Transverse colon (tissue), 4 donors: ENCODE data around the gene NOP53. TPM values are rescaled to one million over a fixed set of nuclear protein-coding genes. Genes with fewer than 3 reads are reported as not detected.

Experiments
- DNase-seq: peaks from one replicate; pipeline ENCODE4 v3.0.0-alpha.2; 2019
- H3K27ac ChIP-seq, 4 donors: fragments of 200-600 bp; sonication (generic); 2 replicates each; pipeline ENCODE4 v1.5.1; 2016 to 2018; ENCODE audit warnings: inconsistent platforms in 4 of 4
- H3K27me3 ChIP-seq: fragments of 200-600 bp; sonication (generic); 2 replicates; pipeline ENCODE4 v1.5.1; 2017; ENCODE audit warnings: inconsistent platforms
- H3K36me3 ChIP-seq, 4 donors: fragments of 200-600 bp; sonication (generic); 2 replicates each; pipeline ENCODE4 v1.5.1; 2017 to 2019; ENCODE audit warnings: inconsistent platforms in 4 of 4
- H3K4me1 ChIP-seq, 4 donors: fragments of 200-600 bp; sonication (generic); 2 replicates each; pipeline ENCODE4 v1.5.1; 2017 to 2020; ENCODE audit warnings: inconsistent platforms in 4 of 4
- H3K4me3 ChIP-seq, 4 donors: fragments of 200-600 bp; sonication (generic); 1 replicate in 1 of 4; 2 replicates in 3 of 4; pipeline versions ENCODE4 v1.5.1 to v1.6.1; 2017 to 2019; ENCODE audit warnings: inconsistent platforms in 4 of 4
- H3K9me3 ChIP-seq, 2 donors: fragments of 200-600 bp; sonication (generic); 2 replicates each; pipeline ENCODE4 v1.5.1; 2017 to 2019; ENCODE audit warnings: inconsistent platforms in 2 of 2
- EP300 ChIP-seq: sonication (generic); formaldehyde crosslinking; IDR thresholded peaks from one replicate; pipeline ENCODE4 v1.6.1; 2017; ENCODE audit warnings: antibody characterized with exemption, low read depth
- POLR2A ChIP-seq: fragments of 450-650 bp; IDR thresholded peaks from one replicate; pipeline ENCODE4 v1.6.1; 2016; ENCODE audit warnings: antibody characterized with exemption, mild to moderate bottlenecking, moderate library complexity
- POLR2AphosphoS5 ChIP-seq, 3 donors: sonication (generic); formaldehyde crosslinking; IDR thresholded peaks; one replicate each; pipeline ENCODE4 v1.6.1; 2016; ENCODE audit warnings: antibody characterized with exemption in 3 of 3
- WGBS, 2 donors: methylation state at CpG; one replicate each; pipeline ENCODE4 v1.1.5; 2018; ENCODE audit warnings: low coverage in 1 of 2; 5-methylcytosine and 5-hydroxymethylcytosine counted together
- in situ Hi-C, 4 donors: fragments of 200-750 bp; cut with MboI; loops; one replicate each; pipeline versions ENCODE4 v1.15.0 to v1.15.1; 2017; ENCODE audit warnings: low sequenced_read_pairs in 3 of 4, low pct_ligation_motif_present in 1 of 4, low pct_unique_long_range_greater_than_20kb in 1 of 4
- intact Hi-C: fragments of 100-400 bp; cut with DNase I; formaldehyde crosslinking; loops from one replicate; pipeline ENCODE4 v1.15.1; 2023; ENCODE audit warnings: low total_unique reads
- total RNA-seq, 4 donors: library from RNA; depleted of rRNA; stranded (reverse); fragments of >200 nt; gene quantifications; one replicate each; pipeline ENCODE4 v1.1.0, GENCODE V29; 2016
- TF ChIP-seq, protein P1 (sequence below), 5 experiments: fragments of 200-600 bp in 3 of 5; fragments of 450-650 bp in 2 of 5; sonication (generic) in 3 of 5; IDR thresholded peaks; 1 replicate in 2 of 5; 2 replicates in 3 of 5; pipeline ENCODE4 v1.5.1; 2016 to 2017; ENCODE audit warnings: antibody characterized with exemption in 5 of 5, inconsistent platforms in 3 of 5, mild to moderate bottlenecking in 2 of 5, moderate library complexity in 1 of 5

The NOP53 gene
- total RNA-seq, 4 donors from 2014 or later = 239 to 490 (median 364) TPM

DNA sequence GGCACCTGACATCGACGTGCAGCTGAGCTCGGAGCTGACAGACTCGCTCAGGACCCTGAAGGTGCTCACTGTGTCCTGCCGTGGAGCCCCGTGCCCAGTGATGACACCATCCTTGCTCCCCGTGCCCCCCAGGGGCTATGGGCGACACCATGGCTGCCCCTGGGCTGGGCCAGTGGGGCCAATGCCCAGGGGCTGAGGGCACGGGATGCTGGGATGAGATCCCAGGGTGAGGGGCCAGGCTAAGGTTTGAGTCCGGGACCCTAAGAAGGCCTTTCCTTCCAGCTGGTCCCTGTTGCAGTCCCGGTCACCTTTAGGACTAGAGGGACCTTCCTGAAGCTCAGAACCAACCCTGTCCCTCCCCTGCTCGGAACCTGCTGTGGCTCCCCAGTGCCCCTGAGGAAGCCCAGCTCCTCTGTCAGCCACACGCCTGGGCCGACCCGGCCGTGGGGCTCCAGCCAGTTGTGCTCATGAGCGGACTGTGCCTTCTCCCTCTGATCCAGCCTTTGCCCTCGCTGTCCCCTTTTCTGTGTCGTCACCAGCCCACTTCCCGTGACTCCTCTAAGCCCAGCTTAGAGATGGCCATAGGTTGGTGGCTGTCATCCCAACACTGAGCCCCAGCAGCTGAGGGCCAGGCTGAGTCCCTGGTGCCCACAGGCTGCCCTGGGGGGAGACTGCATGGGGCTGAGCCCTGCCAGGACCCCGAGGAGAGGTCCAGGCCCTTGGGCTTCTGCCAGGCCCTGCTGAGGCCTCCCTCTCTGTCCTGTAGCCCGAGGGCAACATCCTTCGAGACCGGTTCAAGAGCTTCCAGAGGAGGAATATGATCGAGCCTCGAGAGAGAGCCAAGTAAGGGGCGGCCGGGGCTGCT is 10.6 kb downstream of the NOP53 start:
- no peaks in the 10 kb centered on the region for H3K27me3 ChIP-seq
- H3K4me1 ChIP-seq = peaks cover 0 to 22% (median 12%) of the 10 kb centered on the region in 4 donors
- intact Hi-C loops (no loop called here), in situ Hi-C loops (no loop called here)
- H3K36me3 ChIP-seq = peaks cover 0 to 49% (median 22%) of the 10 kb centered on the region in 4 donors
- 89 to 100% methylated on average over 1 to 27 of the region's 28 CpGs for whole genome bisulfite sequencing, 2 donors
- DNase-seq = no peak
- H3K9me3 ChIP-seq = no peaks in the 10 kb centered on the region
- TF ChIP-seq POLR2AphosphoS5 (IDR thresholded peaks at IDR 0.05) (no peak), EP300 (no peak), POLR2A (no peak)
- TF ChIP-seq, protein P1, sequence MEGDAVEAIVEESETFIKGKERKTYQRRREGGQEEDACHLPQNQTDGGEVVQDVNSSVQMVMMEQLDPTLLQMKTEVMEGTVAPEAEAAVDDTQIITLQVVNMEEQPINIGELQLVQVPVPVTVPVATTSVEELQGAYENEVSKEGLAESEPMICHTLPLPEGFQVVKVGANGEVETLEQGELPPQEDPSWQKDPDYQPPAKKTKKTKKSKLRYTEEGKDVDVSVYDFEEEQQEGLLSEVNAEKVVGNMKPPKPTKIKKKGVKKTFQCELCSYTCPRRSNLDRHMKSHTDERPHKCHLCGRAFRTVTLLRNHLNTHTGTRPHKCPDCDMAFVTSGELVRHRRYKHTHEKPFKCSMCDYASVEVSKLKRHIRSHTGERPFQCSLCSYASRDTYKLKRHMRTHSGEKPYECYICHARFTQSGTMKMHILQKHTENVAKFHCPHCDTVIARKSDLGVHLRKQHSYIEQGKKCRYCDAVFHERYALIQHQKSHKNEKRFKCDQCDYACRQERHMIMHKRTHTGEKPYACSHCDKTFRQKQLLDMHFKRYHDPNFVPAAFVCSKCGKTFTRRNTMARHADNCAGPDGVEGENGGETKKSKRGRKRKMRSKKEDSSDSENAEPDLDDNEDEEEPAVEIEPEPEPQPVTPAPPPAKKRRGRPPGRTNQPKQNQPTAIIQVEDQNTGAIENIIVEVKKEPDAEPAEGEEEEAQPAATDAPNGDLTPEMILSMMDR (IDR thresholded peaks at IDR 0.05) = no peak
- H3K4me3 ChIP-seq = no peak overlapping the region
- H3K27ac ChIP-seq = peak overlapping the region in 2 of 4 donors; percentile 75 to 82

- intact Hi-C loops (no loop called here), in situ Hi-C loops (no loop called here)
- Histone ChIP-seq H3K27me3 (no peaks in the 10 kb centered on the region), H3K27ac (peak overlapping the region in 3 of 4 donors; percentile 75 to 82 (median 78)), H3K4me1 (peaks cover 0 to 22% (median 12%) of the 10 kb centered on the region in 4 donors), H3K4me3 (no peak overlapping the region), H3K9me3 (no peaks in the 10 kb centered on the region), H3K36me3 (peaks cover 0 to 43% (median 19%) of the 10 kb centered on the region in 4 donors)
- no peak for DNase-seq
- TF ChIP-seq EP300 (no peak), POLR2A (no peak), POLR2AphosphoS5 (IDR thresholded peaks at IDR 0.05) (no peak)
- TF ChIP-seq, protein P1 (IDR thresholded peaks at IDR 0.05) = no peak
- 80 to 81% methylated on average over 1 to 12 of the region's 12 CpGs for WGBS, 2 donors
Measured at GRCh38 chr19:47756627-47756929, 11.2 kb downstream of the NOP53 start.

DNA sequence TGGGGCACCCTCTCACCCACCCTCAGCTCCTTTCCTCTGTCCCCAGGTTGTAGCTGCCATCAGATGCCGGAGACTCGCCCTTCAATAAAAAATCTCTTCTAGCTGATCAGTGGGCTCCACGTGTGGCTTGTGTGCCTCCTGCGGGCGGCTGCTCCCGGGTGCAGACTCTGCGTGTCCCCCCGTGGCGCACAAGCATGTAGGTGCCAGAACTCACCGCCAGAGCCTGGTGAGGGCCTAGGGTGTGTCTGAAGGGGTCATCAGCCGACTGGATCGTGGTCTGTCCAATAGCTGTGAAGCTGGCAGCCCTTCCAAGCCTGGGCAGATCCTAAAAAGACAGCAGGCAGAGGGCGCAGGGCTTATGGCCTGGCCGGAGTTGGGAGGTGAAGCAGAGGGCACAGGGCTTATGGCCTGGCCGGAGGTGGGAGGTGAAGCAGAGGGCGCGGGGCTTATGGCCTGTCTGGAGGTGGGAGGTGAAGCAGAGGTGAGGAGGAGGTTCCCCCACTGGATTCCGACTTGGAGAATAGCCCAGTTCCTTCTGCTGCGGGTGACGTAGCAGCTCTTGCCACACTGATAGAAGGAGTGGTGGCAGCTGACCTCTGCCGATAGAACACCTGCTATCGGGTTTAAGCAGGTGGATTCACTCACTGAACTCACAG is 11.7 kb downstream of the NOP53 start:
- TF ChIP-seq POLR2AphosphoS5 (IDR thresholded peaks at IDR 0.05) = no peak
- TF ChIP-seq POLR2A = no peak
- TF ChIP-seq EP300 = no peak
- TF ChIP-seq, protein P1 (IDR thresholded peaks at IDR 0.05) = no peak

More for the DNA sequence above, 11.7 kb downstream of the NOP53 start:
- peak overlapping the region; percentile 59 to 82 (median 76) for H3K27ac ChIP-seq
- no peaks in the 10 kb centered on the region for H3K9me3 ChIP-seq
- H3K27me3 ChIP-seq = no peaks in the 10 kb centered on the region
- peaks cover 0 to 22% (median 12%) of the 10 kb centered on the region in 4 donors for H3K4me1 ChIP-seq
- in situ Hi-C loops (no loop called here), intact Hi-C loops (no loop called here)
- peak; percentile 69 for DNase-seq
- no peak overlapping the region for H3K4me3 ChIP-seq
- H3K36me3 ChIP-seq = peaks cover 0 to 40% (median 17%) of the 10 kb centered on the region in 4 donors
- 64% methylated on average over 18 of the region's 22 CpGs; no CpG with 5 or more reads in 1 of the 2 donors for WGBS, 2 donors
